Pancreas (tissue), 10 donors: ENCODE results near the gene UPP2. TPM values are rescaled to one million over a fixed set of nuclear protein-coding genes. Genes with fewer than 3 reads are reported as not detected.
A peak's percentile ranks its signal among the peaks of the same experiment; 100 is the strongest.

Experiments used
- ATAC-seq, 4 donors: fragments of 200-7000 bp; cut with Tn5 transposase; one replicate each; pipeline versions ENCODE4 v1.8.0 to v1.9.1; 2020; ENCODE audit warnings: mild to moderate bottlenecking in 4 of 4, moderate library complexity in 4 of 4
- DNase-seq, 6 donors: peaks; one replicate each; pipeline ENCODE4 v3.0.0-alpha.2; 2020
- FAIRE-seq: peaks from 2 replicates; lab custom pipeline; 2012; peaks lifted over from hg19 to GRCh38; lab: Jason Lieb, UNC
- H3K27ac ChIP-seq, 4 donors: fragments of 200-600 bp; sonication (generic); 1 replicate in 3 of 4; 2 replicates in 1 of 4; pipeline versions ENCODE4 v1.5.0 to v1.8.0; 2020
- H3K27me3 ChIP-seq, 4 donors: fragments of 200-600 bp; one replicate each; pipeline ENCODE4 v1.8.0; 2021
- H3K36me3 ChIP-seq, 3 donors: fragments of 200-600 bp; sonication (generic) in 1 of 3; one replicate each; pipeline versions ENCODE4 v1.5.0 to v1.8.0; 2020 to 2021
- H3K4me1 ChIP-seq, 3 donors: fragments of 200-600 bp; one replicate each; pipeline ENCODE4 v1.8.0; 2021
- H3K4me3 ChIP-seq, 4 donors: fragments of 200-600 bp; sonication (generic) in 2 of 4; one replicate each; pipeline versions ENCODE4 v1.5.0 to v1.8.0; 2020 to 2021
- H3K9me3 ChIP-seq, 4 donors: fragments of 200-600 bp; one replicate each; pipeline ENCODE4 v1.8.0; 2021
- CTCF ChIP-seq, 4 donors: fragments of 200-600 bp; sonication (generic) in 3 of 4; IDR thresholded peaks; one replicate each; pipeline versions ENCODE4 v1.5.0 to v1.8.0; 2021; ENCODE audit warnings: antibody characterized with exemption in 4 of 4
- WGBS, 2 donors: extraction: QIAGEN DNeasy Blood & Tissue Kit; methylation state at CpG; one replicate each; pipeline ENCODE4 v1.1.7; 2013; 5-methylcytosine and 5-hydroxymethylcytosine counted together
- intact Hi-C, 3 donors: fragments of 100-400 bp; cut with DNase I; formaldehyde crosslinking; loops; one replicate each; pipeline versions ENCODE4 v1.11.1 to v1.14.2; 2022
- polyA plus RNA-seq, 2 donors: library from polyadenylated mRNA; stranded (reverse); fragments of 200-250 nt; gene quantifications; one replicate each; pipeline ENCODE4 v1.2.3, GENCODE V29; 2013
- total RNA-seq, 6 donors: library from RNA; stranded (reverse); fragmentation: NEBNext Ultra II Directional in 4 of 6; extraction: Animal tissue kit (Norgen Biotek cat#: 25700) in 4 of 6; gene quantifications; one replicate each; pipeline versions ENCODE4 v1.2.1 to v1.2.4, GENCODE V29; 2021 to 2023
- donor health status: healthy with polysubstance abuse.
- donor health status: DM: no; HTN: no; CAD: no; lungs with moderate emphysema.
- donor health status: DM: no; HTN: no; CAD: no.
- donor health status: control.
- donor health status: control.
- donor health status: Bipolar disorder and iron deficiency.
- donor health status: DM: yes; HTN: yes; CAD: no.
- donor health status: DM: no; HTN: no; CAD: no.
- donor health status: DM: no; HTN: no; CAD: no.
- donor health status: DM: yes; HTN: yes; CAD: no.

Gene UPP2
- total and polyA plus RNA-seq, 8 donors, result not detected

DNA sequence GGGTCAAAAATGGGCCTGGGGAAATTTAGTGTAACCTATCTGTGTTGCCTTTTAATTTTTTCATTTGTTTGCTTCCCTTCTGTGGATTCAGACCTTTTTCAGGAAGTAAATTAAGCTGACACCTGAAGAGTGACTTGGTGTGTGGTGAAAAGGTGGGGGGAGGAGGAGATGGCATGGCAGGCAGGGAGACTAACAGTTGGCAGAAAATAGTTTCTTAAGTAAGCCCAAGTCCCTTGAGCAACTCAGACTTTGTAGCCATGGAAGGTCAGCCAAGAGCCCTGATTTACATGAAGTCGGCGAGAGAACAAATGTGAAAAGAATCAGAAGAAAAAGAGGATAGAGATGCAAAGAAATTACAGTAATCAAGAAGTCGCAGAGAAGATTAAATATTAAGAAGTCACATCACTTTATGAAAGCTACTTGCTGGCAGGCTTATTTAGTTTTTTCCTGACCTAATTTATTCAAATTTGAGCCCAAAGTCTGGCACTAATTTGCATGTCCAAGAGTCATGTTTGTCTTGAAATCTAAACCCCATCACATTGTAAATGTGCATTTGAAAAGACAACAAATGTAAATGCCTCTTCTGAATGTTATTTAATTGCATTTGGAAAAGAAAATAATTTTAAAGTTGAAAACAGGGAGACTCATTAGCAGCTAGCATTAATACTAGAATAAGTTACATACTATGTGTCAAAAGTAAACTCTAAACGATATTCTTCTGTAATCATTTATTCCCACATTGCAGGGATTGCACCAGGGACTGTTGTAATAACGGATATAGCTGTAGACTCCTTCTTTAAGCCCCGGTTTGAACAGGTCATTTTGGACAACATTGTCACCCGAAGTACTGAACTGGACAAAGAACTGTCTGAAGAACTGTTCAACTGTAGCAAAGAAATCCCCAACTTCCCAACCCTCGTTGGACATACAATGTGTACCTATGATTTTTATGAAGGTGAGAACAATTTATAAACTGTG is 19.3 kb downstream of the UPP2 start:
- Histone ChIP-seq H3K36me3 (no peaks in the 10 kb centered on the region), H3K4me1 (no peaks in the 10 kb centered on the region), H3K9me3 (no peaks in the 10 kb centered on the region), H3K27me3 (no peaks in the 10 kb centered on the region), H3K4me3 (no peak overlapping the region), H3K27ac (peak overlapping the region in 1 of 4 donors; percentile 41)
- no peak for FAIRE-seq
- TF ChIP-seq CTCF (IDR thresholded peaks at IDR 0.05), result no peak
- intact Hi-C loops, result no loop called here
- no peak for DNase-seq
- peak in 3 of 4 donors; percentile 48 to 74 (median 48) for ATAC-seq
- 74 to 87% methylated on average over 8 of the region's 8 CpGs for whole genome bisulfite sequencing, 2 donors

DNA sequence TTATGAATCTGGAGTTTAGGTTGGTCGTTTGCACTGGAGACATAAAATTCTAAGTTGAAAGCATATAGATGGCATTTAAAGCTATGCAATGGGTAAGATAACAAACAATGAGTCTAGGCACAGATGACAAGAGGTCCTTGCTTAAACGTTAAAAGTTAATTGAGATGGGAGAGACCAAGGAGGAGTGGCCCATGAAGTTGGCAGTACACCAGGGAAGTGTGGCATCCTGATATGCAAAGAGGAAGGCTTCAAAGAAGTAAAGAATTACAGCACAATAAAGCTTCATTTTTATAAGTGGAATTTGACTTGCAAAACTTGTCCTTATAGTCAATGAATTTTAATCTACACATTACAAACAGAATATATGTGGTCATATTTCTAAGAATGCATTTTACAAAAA is 23.2 kb downstream of the UPP2 start:
- H3K36me3 ChIP-seq, result no peaks in the 10 kb centered on the region
- FAIRE-seq (no peak), ATAC-seq (no peak), DNase-seq (no peak)
- no peak overlapping the region for H3K4me3 ChIP-seq
- 50 to 61% methylated on average over 2 of the region's 2 CpGs for WGBS, 2 donors
- no peak overlapping the region for H3K27ac ChIP-seq
- no peak for TF ChIP-seq CTCF (IDR thresholded peaks at IDR 0.05)
- H3K4me1 ChIP-seq, result peaks cover 6 to 28% (median 21%) of the 10 kb centered on the region in 3 donors
- H3K9me3 ChIP-seq, result no peaks in the 10 kb centered on the region
- intact Hi-C loops, result no loop called here
- no peaks in the 10 kb centered on the region for H3K27me3 ChIP-seq

- intact Hi-C loops, result no loop called here
- ATAC-seq, result no peak
- 63 to 64% methylated on average over 5 of the region's 5 CpGs for WGBS, 2 donors
Measured at GRCh38 chr2:158125756-158126498, 24.3 kb downstream of the UPP2 start.

GRCh38 chr2:158127380-158127804 is 25.7 kb downstream of the UPP2 start:
- H3K27me3 ChIP-seq, result no peaks in the 10 kb centered on the region
- no peak overlapping the region for H3K4me3 ChIP-seq
- intact Hi-C loops, result no loop called here
- TF ChIP-seq CTCF (IDR thresholded peaks at IDR 0.05), result no peak
- no peaks in the 10 kb centered on the region for H3K36me3 ChIP-seq
- peak overlapping the region in 2 of 4 donors; percentile 33 to 51 for H3K27ac ChIP-seq
- WGBS, 2 donors, result 31 to 41% methylated on average over 1 of the region's 1 CpG
- FAIRE-seq, result no peak
- no peak for DNase-seq
- H3K4me1 ChIP-seq, result peaks cover 21 to 41% (median 41%) of the 10 kb centered on the region in 3 donors
- no peaks in the 10 kb centered on the region for H3K9me3 ChIP-seq
- ATAC-seq, result peak in 1 of 4 donors; percentile 26

More at GRCh38 chr2:158125756-158126498, 24.3 kb downstream of the UPP2 start:
- no peak for TF ChIP-seq CTCF (IDR thresholded peaks at IDR 0.05)
- Histone ChIP-seq H3K4me1 (peaks cover 6 to 33% (median 26%) of the 10 kb centered on the region in 3 donors), H3K27ac (no peak overlapping the region), H3K9me3 (no peaks in the 10 kb centered on the region), H3K36me3 (no peaks in the 10 kb centered on the region), H3K27me3 (no peaks in the 10 kb centered on the region), H3K4me3 (no peak overlapping the region)
- DNase-seq, result no peak
- no peak for FAIRE-seq
